H9 (cell line): ENCODE results near the gene INSYN2B. TPM values are rescaled to one million over a fixed set of nuclear protein-coding genes. Genes with fewer than 3 reads are reported as not detected.

Experiments
- DNase-seq: peaks from one replicate; pipeline ENCODE4 v3.0.0-alpha.2; 2017
- H2AFZ ChIP-seq: one replicate; pipeline ENCODE4 v1.6.1; 2013; ENCODE audit warnings: mild to moderate bottlenecking, low read length, control low read depth, moderate library complexity
- H2AK5ac ChIP-seq: 2 replicates; pipeline ENCODE4 v1.6.1; 2013; ENCODE audit warnings: low read length, control low read depth, mixed read lengths; ENCODE audit not compliant: insufficient read length
- H2BK120ac ChIP-seq: one replicate; pipeline ENCODE4 v1.6.1; 2013; ENCODE audit warnings: low read depth, mild to moderate bottlenecking, low read length, control low read depth, inconsistent platforms; ENCODE audit not compliant: poor library complexity, severe bottlenecking
- H2BK12ac ChIP-seq: 2 replicates; pipeline ENCODE4 v1.6.1; 2013; ENCODE audit warnings: low read length, control low read depth, mixed read lengths, low read depth; ENCODE audit not compliant: insufficient read length
- H2BK15ac ChIP-seq: 2 replicates; pipeline ENCODE4 v1.6.1; 2013; ENCODE audit warnings: low read depth, low read length, control low read depth
- H2BK20ac ChIP-seq: one replicate; pipeline ENCODE4 v1.6.1; 2013; ENCODE audit warnings: low read depth, mild to moderate bottlenecking, low read length, control low read depth, inconsistent platforms; ENCODE audit not compliant: poor library complexity, severe bottlenecking
- H2BK5ac ChIP-seq: 2 replicates; pipeline ENCODE4 v1.6.1; 2013; ENCODE audit warnings: low read length, control low read depth, mixed read lengths; ENCODE audit not compliant: insufficient read length
- H3K14ac ChIP-seq: 2 replicates; pipeline ENCODE4 v1.6.1; 2013; ENCODE audit warnings: low read length, control low read depth; ENCODE audit not compliant: insufficient read depth
- H3K18ac ChIP-seq: 2 replicates; pipeline ENCODE4 v1.6.1; 2013; ENCODE audit warnings: low read depth, mild to moderate bottlenecking, mixed read lengths, low read length, control low read depth; ENCODE audit not compliant: insufficient read length
- H3K23ac ChIP-seq: 2 replicates; pipeline ENCODE4 v1.6.1; 2013; ENCODE audit warnings: low read length, control low read depth, mixed read lengths, low read depth; ENCODE audit not compliant: insufficient read length
- H3K23me2 ChIP-seq: 2 replicates; pipeline ENCODE4 v1.6.1; 2013; ENCODE audit warnings: low read depth, mild to moderate bottlenecking, mixed read lengths, low read length, control low read depth; ENCODE audit not compliant: insufficient read length, poor library complexity, severe bottlenecking
- H3K27ac ChIP-seq: 2 replicates; pipeline ENCODE4 v1.5.1; 2013; ENCODE audit warnings: low read length, control low read depth, mixed read lengths, low read depth; ENCODE audit not compliant: insufficient read length
- H3K27me3 ChIP-seq: 2 replicates; pipeline ENCODE4 v1.6.1; 2013; ENCODE audit warnings: low read length, control low read depth, inconsistent platforms; ENCODE audit not compliant: insufficient read depth
- H3K4ac ChIP-seq: 2 replicates; pipeline ENCODE4 v1.6.1; 2013; ENCODE audit warnings: low read depth, mild to moderate bottlenecking, control low read depth, inconsistent platforms, low read length, moderate library complexity
- H3K4me1 ChIP-seq: 2 replicates; pipeline ENCODE4 v1.6.1; 2013; ENCODE audit warnings: low read length, control low read depth, inconsistent platforms; ENCODE audit not compliant: insufficient read depth
- H3K4me2 ChIP-seq: 2 replicates; pipeline ENCODE4 v1.6.1; 2013; ENCODE audit warnings: low read length, control low read depth, mixed read lengths; ENCODE audit not compliant: insufficient read length, insufficient read depth
- H3K56ac ChIP-seq: 2 replicates; pipeline ENCODE4 v1.6.1; 2013; ENCODE audit warnings: low read depth, mild to moderate bottlenecking, mixed read lengths, low read length, control low read depth; ENCODE audit not compliant: insufficient read length
- H3K79me1 ChIP-seq: 2 replicates; pipeline ENCODE4 v1.6.1; 2013; ENCODE audit warnings: low read depth, mild to moderate bottlenecking, moderate library complexity, low read length, control low read depth, inconsistent platforms; ENCODE audit not compliant: insufficient read depth, poor library complexity, severe bottlenecking
- H3K79me2 ChIP-seq: 2 replicates; pipeline ENCODE4 v1.6.1; 2013; ENCODE audit warnings: low read length, control low read depth, inconsistent platforms; ENCODE audit not compliant: insufficient read depth
- H3K9ac ChIP-seq: 2 replicates; pipeline ENCODE4 v1.6.1; 2013; ENCODE audit warnings: low read length, control low read depth, mixed read lengths; ENCODE audit not compliant: insufficient read length; ENCODE audit errors: extremely low read depth
- H3K9me3 ChIP-seq: one replicate; pipeline ENCODE4 v1.6.1; 2013; ENCODE audit warnings: low read depth, low read length, inconsistent platforms; ENCODE audit not compliant: control insufficient read depth
- H3T11ph ChIP-seq: one replicate; pipeline ENCODE4 v1.6.1; 2013; ENCODE audit warnings: mild to moderate bottlenecking, low read length, control low read depth, inconsistent platforms
- H4K20me1 ChIP-seq: one replicate; pipeline ENCODE4 v1.6.1; 2013; ENCODE audit not compliant: control insufficient read depth, insufficient read length, insufficient read depth
- H4K5ac ChIP-seq: 2 replicates; pipeline ENCODE4 v1.6.1; 2013; ENCODE audit warnings: low read depth, mild to moderate bottlenecking, mixed read lengths, low read length, control low read depth; ENCODE audit not compliant: insufficient read length
- H4K8ac ChIP-seq: replicated peaks from 2 replicates; pipeline ENCODE4 v1.6.1; 2013; ENCODE audit warnings: low read length, control low read depth, mixed read lengths, low read depth; ENCODE audit not compliant: insufficient read length
- H4K91ac ChIP-seq: 2 replicates; pipeline ENCODE4 v1.6.1; 2013; ENCODE audit warnings: low read depth, mild to moderate bottlenecking, moderate library complexity, mixed read lengths, low read length, control low read depth; ENCODE audit not compliant: insufficient read length
- H3K27ac Mint-ChIP-seq, 3 experiments: 2 replicates in 2 of 3; 3 replicates in 1 of 3; pipeline ENCODE4 v1.8.0; 2020 to 2021; ENCODE audit warnings: mixed read lengths in 3 of 3, mild to moderate bottlenecking in 1 of 3, moderate library complexity in 1 of 3
- H3K27me3 Mint-ChIP-seq: 2 replicates; pipeline ENCODE4 v1.8.0; 2021; ENCODE audit warnings: low read depth, mild to moderate bottlenecking, moderate library complexity, mixed read lengths
- H3K36me3 Mint-ChIP-seq, 3 experiments: 2 replicates in 2 of 3; 3 replicates in 1 of 3; pipeline ENCODE4 v1.8.0; 2020 to 2021; ENCODE audit warnings: low read depth in 3 of 3, mixed read lengths in 3 of 3; ENCODE audit not compliant: insufficient read depth in 1 of 3
- H3K4me1 Mint-ChIP-seq, 2 experiments: 2 replicates each; pipeline ENCODE4 v1.8.0; 2020; ENCODE audit warnings: mixed read lengths in 2 of 2
- H3K4me3 Mint-ChIP-seq, 2 experiments: 2 replicates in 1 of 2; 3 replicates in 1 of 2; pipeline ENCODE4 v1.8.0; 2020 to 2021; ENCODE audit warnings: mild to moderate bottlenecking in 2 of 2, mixed read lengths in 2 of 2, moderate library complexity in 1 of 2
- H3K9me3 Mint-ChIP-seq, 2 experiments: 2 replicates in 1 of 2; 3 replicates in 1 of 2; pipeline ENCODE4 v1.8.0; 2020; ENCODE audit warnings: mild to moderate bottlenecking in 2 of 2, mixed read lengths in 2 of 2, moderate library complexity in 1 of 2
- CTCF ChIP-seq: fragments of 200-600 bp; sonication (generic); conservative IDR thresholded peaks from 3 replicates; pipeline ENCODE4 v1.8.0; 2021; ENCODE audit warnings: antibody characterized with exemption, mild to moderate bottlenecking
- WGBS: extraction: QIAGEN DNeasy Blood & Tissue Kit; methylation state at CpG from one replicate; pipeline ENCODE4 v1.1.7; 2013; ENCODE audit warnings: missing lambda C conversion rate, low lambda C conversion rate, mixed read lengths; ENCODE audit not compliant: insufficient read length; ENCODE audit errors: extremely low coverage; 5-methylcytosine and 5-hydroxymethylcytosine counted together
- total RNA-seq: library from RNA; stranded (reverse); gene quantifications from 2 replicates; pipeline ENCODE4 v1.2.1, GENCODE V29; 2021

Gene INSYN2B
- total RNA-seq, 1 experiment from 2014 or later, result not detected

DNA sequence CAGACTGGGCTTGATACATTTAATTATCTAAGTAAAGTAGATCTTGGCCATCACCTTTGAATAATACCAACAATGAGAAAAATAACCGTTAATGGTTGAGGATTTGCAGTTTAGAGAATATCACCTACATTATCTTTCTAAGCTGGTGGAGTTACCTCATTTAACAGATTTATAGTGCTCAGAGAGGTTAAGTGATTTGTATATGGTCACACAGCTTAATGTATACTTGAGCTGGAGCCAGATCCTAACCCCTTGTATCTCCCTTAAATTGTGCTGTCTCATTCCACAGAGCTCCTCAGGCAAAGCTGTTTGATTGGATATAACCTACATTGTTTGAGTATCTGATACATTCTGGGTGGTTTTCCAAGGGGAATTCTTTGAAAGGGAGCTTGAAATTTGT lies 57.8 kb downstream of the INSYN2B start:
- H3K79me2 ChIP-seq, result no peaks in the 10 kb centered on the region
- no peak overlapping the region for H3K4me3 Mint-ChIP-seq
- no peaks in the 10 kb centered on the region for H3K9me3 ChIP-seq
- no peaks in the 10 kb centered on the region for H3K36me3 Mint-ChIP-seq
- no peak overlapping the region for H3K9ac ChIP-seq
- H3K18ac ChIP-seq, result no peak overlapping the region
- H3K4me1 ChIP-seq, result no peaks in the 10 kb centered on the region
- H3K4me1 Mint-ChIP-seq, result peaks cover 9% of the 10 kb centered on the region in 2 experiments; a peak in 3 of 4 replicates
- H4K20me1 ChIP-seq, result no peaks in the 10 kb centered on the region
- no peak overlapping the region for H3K4ac ChIP-seq
- no peak overlapping the region for H2BK12ac ChIP-seq
- no peak for DNase-seq
- H3K9me3 Mint-ChIP-seq, result no peaks in the 10 kb centered on the region
- H3K56ac ChIP-seq, result no peak overlapping the region
- H2BK120ac ChIP-seq, result no peak overlapping the region
- H2AK5ac ChIP-seq, result no peak overlapping the region
- WGBS, result no CpG with 5 or more reads among the region's 1 CpG
- no peaks in the 10 kb centered on the region for H3K27me3 ChIP-seq
- H2AFZ ChIP-seq, result no peak overlapping the region
- H3K79me1 ChIP-seq, result no peaks in the 10 kb centered on the region
- H3K23me2 ChIP-seq, result no peaks in the 10 kb centered on the region
- no peaks in the 10 kb centered on the region for H3K27me3 Mint-ChIP-seq
- TF ChIP-seq CTCF, result no peak
- no peak overlapping the region for H2BK15ac ChIP-seq
- H3K27ac Mint-ChIP-seq, result no peak overlapping the region
- no peak overlapping the region for H4K5ac ChIP-seq
- no peak overlapping the region for H3K14ac ChIP-seq
- no peak overlapping the region for H2BK5ac ChIP-seq
- H3T11ph ChIP-seq, result no peak overlapping the region
- no peak overlapping the region for H4K91ac ChIP-seq
- no peak overlapping the region for H3K23ac ChIP-seq
- no peak overlapping the region for H3K4me2 ChIP-seq
- no peak overlapping the region for H3K27ac ChIP-seq
- no peak overlapping the region for H2BK20ac ChIP-seq
- no peak overlapping the region for H4K8ac ChIP-seq
